22Rv1 (cell line): ENCODE results near the gene INPP5A.

Source experiments
- H3K27ac ChIP-seq: fragments of 450-650 bp; 2 replicates; pipeline ENCODE4 v1.5.1; 2017
- ZFX ChIP-seq: fragments of 450-650 bp; IDR thresholded peaks from 2 replicates; pipeline ENCODE4 v1.6.1; 2017; ENCODE audit warnings: antibody characterized with exemption, borderline replicate concordance
- TF ChIP-seq, protein P1 (sequence below): fragments of 450-650 bp; IDR thresholded peaks from 2 replicates; pipeline ENCODE4 v1.5.1; 2017; ENCODE audit warnings: mild to moderate bottlenecking

INPP5A gene

GRCh38 chr10:132696728-132697577 is 159.4 kb downstream of the INPP5A start:
- H3K27ac ChIP-seq, result no peak overlapping the region
- no peak for TF ChIP-seq ZFX
- TF ChIP-seq, protein P1, sequence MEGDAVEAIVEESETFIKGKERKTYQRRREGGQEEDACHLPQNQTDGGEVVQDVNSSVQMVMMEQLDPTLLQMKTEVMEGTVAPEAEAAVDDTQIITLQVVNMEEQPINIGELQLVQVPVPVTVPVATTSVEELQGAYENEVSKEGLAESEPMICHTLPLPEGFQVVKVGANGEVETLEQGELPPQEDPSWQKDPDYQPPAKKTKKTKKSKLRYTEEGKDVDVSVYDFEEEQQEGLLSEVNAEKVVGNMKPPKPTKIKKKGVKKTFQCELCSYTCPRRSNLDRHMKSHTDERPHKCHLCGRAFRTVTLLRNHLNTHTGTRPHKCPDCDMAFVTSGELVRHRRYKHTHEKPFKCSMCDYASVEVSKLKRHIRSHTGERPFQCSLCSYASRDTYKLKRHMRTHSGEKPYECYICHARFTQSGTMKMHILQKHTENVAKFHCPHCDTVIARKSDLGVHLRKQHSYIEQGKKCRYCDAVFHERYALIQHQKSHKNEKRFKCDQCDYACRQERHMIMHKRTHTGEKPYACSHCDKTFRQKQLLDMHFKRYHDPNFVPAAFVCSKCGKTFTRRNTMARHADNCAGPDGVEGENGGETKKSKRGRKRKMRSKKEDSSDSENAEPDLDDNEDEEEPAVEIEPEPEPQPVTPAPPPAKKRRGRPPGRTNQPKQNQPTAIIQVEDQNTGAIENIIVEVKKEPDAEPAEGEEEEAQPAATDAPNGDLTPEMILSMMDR, result no peak

- TF ChIP-seq, protein P1, result no peak
- TF ChIP-seq ZFX, result no peak
- H3K27ac ChIP-seq, result no peak overlapping the region
Measured at GRCh38 chr10:132697578-132698200, 160.1 kb downstream of the INPP5A start.

- TF ChIP-seq, protein P1, result no peak
- no peak for TF ChIP-seq ZFX
Measured at GRCh38 chr10:132698211-132698751, 160.7 kb downstream of the INPP5A start.

DNA sequence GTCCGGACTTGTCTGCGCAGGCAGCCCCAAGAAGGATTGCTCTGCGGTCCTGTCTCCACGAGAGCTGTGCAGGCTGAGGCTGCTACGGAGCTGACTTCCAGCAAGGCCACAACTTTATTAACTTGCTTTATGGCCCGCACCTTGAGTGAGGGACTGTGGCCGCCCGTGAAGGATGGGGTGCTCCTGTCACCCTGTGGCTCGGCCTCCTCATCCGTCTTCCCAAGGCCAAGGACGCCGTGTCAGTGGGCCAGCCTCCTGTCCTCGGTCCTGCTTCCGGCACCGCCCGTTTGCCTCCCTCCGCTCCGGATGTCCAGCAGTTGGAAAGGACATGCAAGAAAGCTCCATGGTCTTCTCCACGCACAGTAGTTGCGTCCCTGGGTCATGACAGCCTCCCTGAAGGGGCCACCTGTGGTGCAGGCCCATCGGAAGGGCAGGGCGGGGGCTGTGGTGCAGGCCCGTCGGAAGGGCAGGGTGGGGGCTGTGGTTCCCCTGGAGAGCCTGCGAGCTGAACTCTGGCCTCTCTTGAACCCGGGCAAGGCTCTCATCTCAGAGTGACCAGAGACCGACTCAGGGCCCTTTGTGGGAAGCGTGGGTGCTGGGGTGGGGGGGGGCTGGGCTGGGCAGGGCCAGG is 161.3 kb downstream of the INPP5A start:
- no peak overlapping the region for H3K27ac ChIP-seq
- TF ChIP-seq, protein P1, result no peak

More at GRCh38 chr10:132698211-132698751, 160.7 kb downstream of the INPP5A start:
- no peak overlapping the region for H3K27ac ChIP-seq

DNA sequence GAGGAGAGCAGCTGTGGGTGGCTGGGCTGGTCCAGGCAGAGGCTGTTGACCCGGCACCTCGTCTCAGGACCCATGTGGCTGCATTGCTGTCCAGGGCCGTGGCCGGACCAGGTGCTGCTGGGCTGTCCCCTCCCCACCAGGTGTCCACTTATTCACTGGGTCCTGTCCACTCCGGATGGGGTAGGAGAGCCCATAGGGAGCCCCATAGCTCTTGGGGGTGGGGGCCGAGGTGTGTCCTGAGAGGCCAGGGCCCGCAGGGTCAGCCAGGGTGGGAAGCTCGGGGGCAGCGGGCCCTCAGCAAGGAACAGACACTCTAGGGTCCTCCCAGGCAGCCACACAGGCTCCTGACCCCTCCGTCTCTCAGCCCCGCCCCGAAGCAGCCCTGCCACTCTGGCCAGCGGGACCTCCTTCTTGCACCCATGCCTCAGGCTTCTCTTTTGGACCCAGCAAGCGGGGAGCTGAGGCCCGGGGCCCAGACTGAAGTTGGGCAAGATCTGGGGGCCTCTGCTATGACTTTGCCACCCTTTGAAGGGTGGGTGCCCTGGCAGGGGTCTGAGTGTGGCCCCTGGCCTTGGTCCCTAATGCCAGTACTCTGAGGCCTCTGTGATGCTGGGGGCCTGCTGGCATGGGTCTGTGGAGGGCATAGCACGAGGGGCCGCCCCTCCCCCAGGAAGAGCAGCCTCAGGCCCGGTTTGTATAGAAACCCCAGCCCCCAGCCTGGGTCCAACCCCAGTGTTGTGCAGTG is 162.0 kb downstream of the INPP5A start:
- H3K27ac ChIP-seq, result no peak overlapping the region
- TF ChIP-seq ZFX, result no peak
- TF ChIP-seq, protein P1, result no peak

DNA sequence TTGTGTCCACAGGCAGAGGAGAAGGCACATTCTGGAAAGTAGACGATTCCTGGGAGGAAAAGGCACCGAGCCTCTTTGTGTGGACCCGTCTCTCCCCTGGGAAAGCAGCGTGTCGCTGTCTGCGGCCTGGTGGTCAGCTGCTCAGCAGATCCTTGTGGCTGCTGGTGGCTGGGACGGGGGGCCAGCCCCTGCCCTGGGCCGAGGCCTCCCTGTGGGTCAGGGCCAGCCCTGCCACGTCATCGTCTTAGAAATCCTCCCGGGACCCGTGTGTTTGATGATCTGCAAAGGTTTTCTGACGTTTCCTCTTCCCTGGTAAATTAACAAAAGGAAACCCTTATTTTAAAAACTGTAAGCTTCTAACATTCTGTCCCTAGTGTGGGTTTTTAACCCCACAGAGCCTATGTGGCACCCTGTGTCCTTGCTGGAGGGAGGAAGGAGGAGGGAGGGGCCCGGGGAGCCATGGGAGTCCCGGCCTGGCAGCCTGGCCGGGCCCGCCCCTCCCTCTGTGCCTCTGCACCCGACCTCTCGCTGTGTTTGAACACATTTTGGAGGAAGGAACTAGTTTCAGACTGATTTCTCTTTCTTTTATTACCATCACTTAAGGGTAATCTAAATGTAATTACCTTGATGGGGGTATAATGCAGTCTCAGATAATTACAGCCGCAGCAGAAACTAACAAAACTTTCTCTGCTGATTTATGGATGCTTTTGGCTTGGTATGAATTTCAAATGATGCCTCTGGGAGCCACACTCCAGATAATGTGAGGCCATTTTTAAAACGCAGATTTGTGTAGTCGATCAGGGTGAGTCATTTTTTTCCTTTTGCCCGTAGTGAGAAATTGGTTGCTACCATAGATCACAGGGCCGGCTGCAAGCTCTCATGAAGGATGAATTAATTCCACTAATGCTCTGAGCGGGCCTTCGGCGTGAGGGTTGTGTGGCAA is 162.8 kb downstream of the INPP5A start:
- no peak overlapping the region for H3K27ac ChIP-seq
- TF ChIP-seq, protein P1, result no peak
- no peak for TF ChIP-seq ZFX
